Kidney (tissue), 14 donors: ENCODE measurements around the gene MRTFA. TPM values are rescaled to one million over a fixed set of nuclear protein-coding genes. Genes with fewer than 3 reads are reported as not detected.

Experiments used
- DNase-seq, 5 donors: peaks; one replicate each; pipeline ENCODE4 v3.0.0-alpha.2; 2013 to 2020
- FAIRE-seq: peaks from 2 replicates; lab custom pipeline; 2012; peaks lifted over from hg19 to GRCh38; lab: Jason Lieb, UNC
- H3K27ac ChIP-seq, 2 donors: one replicate each; pipeline ENCODE4 v1.7.0; 2013; ENCODE audit warnings: low read depth in 2 of 2, low read length in 2 of 2, inconsistent platforms in 1 of 2
- H3K27me3 ChIP-seq: one replicate; pipeline ENCODE4 v1.7.1; 2013; ENCODE audit warnings: low read length, inconsistent platforms; ENCODE audit not compliant: control insufficient read depth, insufficient read depth
- H3K36me3 ChIP-seq, 3 donors: one replicate each; pipeline versions ENCODE4 v1.7.0 to v1.7.1; 2013; ENCODE audit warnings: low read length in 3 of 3, control low read depth in 1 of 3, inconsistent platforms in 1 of 3; ENCODE audit not compliant: insufficient read depth in 3 of 3, control insufficient read depth in 2 of 3
- H3K4me1 ChIP-seq, 3 donors: one replicate each; pipeline versions ENCODE4 v1.7.0 to v1.7.1; 2013; ENCODE audit warnings: low read length in 3 of 3, inconsistent platforms in 1 of 3, low read depth in 1 of 3; ENCODE audit not compliant: control insufficient read depth in 2 of 3, insufficient read depth in 2 of 3
- H3K4me3 ChIP-seq, 3 donors: one replicate each; pipeline versions ENCODE4 v1.7.0 to v1.8.1; 2013; ENCODE audit warnings: low read length in 3 of 3, control low read depth in 1 of 3, inconsistent platforms in 1 of 3
- H3K9ac ChIP-seq, 3 donors: one replicate each; pipeline versions ENCODE4 v1.7.0 to v1.7.1; 2013; ENCODE audit warnings: low read length in 3 of 3, control low read depth in 1 of 3, inconsistent platforms in 1 of 3
- H3K9me3 ChIP-seq, 3 donors: one replicate each; pipeline versions ENCODE4 v1.7.0 to v1.7.1; 2013; ENCODE audit warnings: low read length in 3 of 3, control low read depth in 1 of 3, inconsistent platforms in 1 of 3; ENCODE audit not compliant: control insufficient read depth in 2 of 3, insufficient read depth in 1 of 3
- CTCF ChIP-seq: IDR thresholded peaks from 3 replicates; pipeline ENCODE4 v1.5.1; 2012; ENCODE audit warnings: mild to moderate bottlenecking, moderate library complexity, borderline replicate concordance; ENCODE audit not compliant: insufficient read depth; ENCODE audit errors: extremely low read depth
- intact Hi-C: fragments of 100-400 bp; cut with DNase I; formaldehyde crosslinking; loops from one replicate; pipeline ENCODE4 v1.11.1; 2022
- polyA plus RNA-seq: library from polyadenylated mRNA; stranded (reverse); fragments of 350-450 nt; fragmentation: Illumina TruSeq; extraction: RNeasy Lipid Tissue Mini Kit (QIAGEN cat#74804); gene quantifications from one replicate; pipeline ENCODE4 v1.2.3, GENCODE V29; 2014; ENCODE audit warnings: low read depth, low replicate concordance; ENCODE audit not compliant: insufficient read depth
- total RNA-seq: library from RNA; stranded (reverse); fragmentation: NEBNext Ultra II Directional; extraction: Animal tissue kit (Norgen Biotek cat#: 25700); gene quantifications from one replicate; pipeline ENCODE4 v1.2.1, GENCODE V29; 2021
- donor health status: control.
- donor health status: control.
- donor health status: control.
- donor health status: control.
- donor health status: control.
- donor health status: DM: yes; HTN: yes; CAD: no.
- donor health status: Normal renal cell carcinoma (clear cell type).

The MRTFA gene
- total and polyA plus RNA-seq, 2 donors from 2014 or later = 12.5 to 59.9 TPM

DNA sequence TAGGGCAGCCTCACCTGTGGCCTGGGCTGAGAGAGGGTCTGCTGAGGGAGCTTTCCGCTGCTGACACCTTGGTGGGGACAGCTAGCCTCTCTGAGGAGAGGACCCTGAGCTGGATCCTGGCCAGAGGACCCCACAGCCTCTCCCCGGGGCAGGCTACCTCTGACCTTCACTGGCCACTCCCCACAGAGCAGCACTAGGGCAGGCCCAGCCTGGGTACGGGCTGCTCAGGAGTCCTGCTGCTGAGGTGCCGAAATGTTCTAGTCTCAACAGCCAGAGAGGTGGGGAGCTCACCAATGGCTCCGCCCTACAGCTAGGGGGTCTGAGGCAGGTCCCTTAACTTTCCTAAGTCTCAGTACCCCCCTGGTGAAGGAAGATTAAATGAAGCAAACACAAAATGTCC lies 218.6 kb downstream of the MRTFA start:
- no peaks in the 10 kb centered on the region for H3K9me3 ChIP-seq
- peaks cover 0 to 12% (median 0%) of the 10 kb centered on the region in 3 donors for H3K4me1 ChIP-seq
- no peak overlapping the region for H3K27ac ChIP-seq
- H3K36me3 ChIP-seq = peaks cover 0 to 9% (median 6%) of the 10 kb centered on the region in 3 donors
- TF ChIP-seq CTCF = no peak
- no peaks in the 10 kb centered on the region for H3K27me3 ChIP-seq
- DNase-seq (no peak), FAIRE-seq (no peak)
- H3K9ac ChIP-seq = no peak overlapping the region
- no peak overlapping the region for H3K4me3 ChIP-seq
- intact Hi-C loops = no loop called here

DNA sequence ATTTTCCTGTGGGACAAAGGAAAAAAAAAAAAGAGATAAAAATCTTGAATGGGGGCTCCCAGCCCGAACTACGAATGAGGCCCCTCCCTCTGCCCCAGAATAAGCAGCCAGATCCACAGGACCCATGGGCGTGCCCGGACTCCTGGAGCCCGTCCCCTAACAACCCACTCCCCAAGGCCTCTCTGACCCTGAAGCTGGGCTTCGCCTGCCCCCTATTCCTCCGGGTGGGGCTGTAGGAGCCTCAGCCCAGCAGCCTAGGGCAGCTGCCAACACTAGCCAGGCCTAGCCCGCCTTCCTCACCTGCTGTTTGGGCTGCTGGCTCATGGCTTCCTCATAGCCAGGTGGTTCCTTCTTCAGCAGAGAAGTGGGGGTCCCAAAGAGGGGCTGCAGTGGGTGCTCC lies 219.5 kb downstream of the MRTFA start:
- H3K4me1 ChIP-seq = peaks cover 0 to 12% (median 0%) of the 10 kb centered on the region in 3 donors
- H3K4me3 ChIP-seq = no peak overlapping the region
- peaks cover 0 to 9% (median 3%) of the 10 kb centered on the region in 3 donors for H3K36me3 ChIP-seq
- intact Hi-C loops = no loop called here
- H3K27ac ChIP-seq = no peak overlapping the region
- no peaks in the 10 kb centered on the region for H3K9me3 ChIP-seq
- no peak overlapping the region for H3K9ac ChIP-seq
- DNase-seq = no peak
- TF ChIP-seq CTCF = no peak
- FAIRE-seq = no peak
- no peaks in the 10 kb centered on the region for H3K27me3 ChIP-seq

- intact Hi-C loops = no loop called here
- no peaks in the 10 kb centered on the region for H3K27me3 ChIP-seq
- no peak overlapping the region for H3K4me3 ChIP-seq
- H3K9me3 ChIP-seq = no peaks in the 10 kb centered on the region
- H3K36me3 ChIP-seq = peaks cover 0 to 9% (median 3%) of the 10 kb centered on the region in 3 donors
- no peak overlapping the region for H3K27ac ChIP-seq
- FAIRE-seq (no peak), DNase-seq (no peak)
- no peak for TF ChIP-seq CTCF
- peaks cover 0 to 12% (median 0%) of the 10 kb centered on the region in 3 donors for H3K4me1 ChIP-seq
- H3K9ac ChIP-seq = no peak overlapping the region
Measured at GRCh38 chr22:40416636-40417035, 219.9 kb downstream of the MRTFA start.

- no peak overlapping the region for H3K4me3 ChIP-seq
- peaks cover 0 to 12% (median 0%) of the 10 kb centered on the region in 3 donors for H3K4me1 ChIP-seq
- no peak for TF ChIP-seq CTCF
- H3K36me3 ChIP-seq = peaks cover 0 to 9% (median 3%) of the 10 kb centered on the region in 3 donors
- H3K9ac ChIP-seq = no peak overlapping the region
- no peak for DNase-seq
- H3K27me3 ChIP-seq = no peaks in the 10 kb centered on the region
- H3K9me3 ChIP-seq = no peaks in the 10 kb centered on the region
- FAIRE-seq = no peak
- H3K27ac ChIP-seq = no peak overlapping the region
- intact Hi-C loops = no loop called here
Measured at GRCh38 chr22:40416267-40416570, 220.3 kb downstream of the MRTFA start.
